HCT116 (cell line): Measurements from ENCODE around the gene GPR3.

Source experiments
- EGR1 ChIP-seq: IDR thresholded peaks from 2 replicates; pipeline ENCODE4 v1.6.1; 2012; ENCODE audit warnings: low read depth
- EZH2 ChIP-seq: fragments of 200-600 bp; sonication (generic); IDR thresholded peaks from 2 replicates; pipeline ENCODE4 v1.6.1; 2017; ENCODE audit warnings: antibody characterized with exemption, mixed run types
- EZH2phosphoT487 ChIP-seq: fragments of 200-600 bp; IDR thresholded peaks from 2 replicates; pipeline ENCODE4 v1.6.1; 2018; ENCODE audit warnings: antibody characterized with exemption, borderline replicate concordance
- JUND ChIP-seq: IDR thresholded peaks from 2 replicates; pipeline ENCODE4 v1.6.1; 2012
- POLR2A ChIP-seq: IDR thresholded peaks from 2 replicates; pipeline ENCODE4 v1.7.0; 2011; ENCODE audit warnings: borderline replicate concordance; ENCODE audit not compliant: insufficient read depth, insufficient read length; ENCODE audit errors: extremely low read depth
- POLR2AphosphoS5 ChIP-seq: IDR thresholded peaks from 2 replicates; pipeline ENCODE4 v1.6.1; 2011; ENCODE audit warnings: mild to moderate bottlenecking, low read depth, low read length, moderate library complexity
- SIN3A ChIP-seq: IDR thresholded peaks from 2 replicates; pipeline ENCODE4 v1.6.1; 2012; ENCODE audit warnings: low read depth
- SP1 ChIP-seq: IDR thresholded peaks from 2 replicates; pipeline ENCODE4 v1.6.1; 2012; ENCODE audit warnings: low read depth
- ZFX ChIP-seq: fragments of 450-650 bp; IDR thresholded peaks from 2 replicates; pipeline ENCODE4 v1.6.1; 2017
- TF ChIP-seq, protein P1 (sequence below), 3 experiments: fragments of 200-600 bp in 1 of 3; sonication (generic) in 1 of 3; IDR thresholded peaks in 2 of 3; conservative IDR thresholded peaks in 1 of 3; 2 replicates each; pipeline ENCODE4 v1.5.1; 2012 to 2017; ENCODE audit warnings: low read depth in 2 of 3, low read length in 2 of 3, antibody characterized with exemption in 1 of 3, borderline replicate concordance in 1 of 3, control low read depth in 1 of 3, mild to moderate bottlenecking in 1 of 3, mixed read lengths in 1 of 3, mixed run types in 1 of 3, moderate library complexity in 1 of 3; ENCODE audit not compliant: insufficient read depth in 1 of 3
- TF ChIP-seq, protein P2 (sequence below): IDR thresholded peaks from 2 replicates; pipeline ENCODE4 v1.6.1; 2012

DNA sequence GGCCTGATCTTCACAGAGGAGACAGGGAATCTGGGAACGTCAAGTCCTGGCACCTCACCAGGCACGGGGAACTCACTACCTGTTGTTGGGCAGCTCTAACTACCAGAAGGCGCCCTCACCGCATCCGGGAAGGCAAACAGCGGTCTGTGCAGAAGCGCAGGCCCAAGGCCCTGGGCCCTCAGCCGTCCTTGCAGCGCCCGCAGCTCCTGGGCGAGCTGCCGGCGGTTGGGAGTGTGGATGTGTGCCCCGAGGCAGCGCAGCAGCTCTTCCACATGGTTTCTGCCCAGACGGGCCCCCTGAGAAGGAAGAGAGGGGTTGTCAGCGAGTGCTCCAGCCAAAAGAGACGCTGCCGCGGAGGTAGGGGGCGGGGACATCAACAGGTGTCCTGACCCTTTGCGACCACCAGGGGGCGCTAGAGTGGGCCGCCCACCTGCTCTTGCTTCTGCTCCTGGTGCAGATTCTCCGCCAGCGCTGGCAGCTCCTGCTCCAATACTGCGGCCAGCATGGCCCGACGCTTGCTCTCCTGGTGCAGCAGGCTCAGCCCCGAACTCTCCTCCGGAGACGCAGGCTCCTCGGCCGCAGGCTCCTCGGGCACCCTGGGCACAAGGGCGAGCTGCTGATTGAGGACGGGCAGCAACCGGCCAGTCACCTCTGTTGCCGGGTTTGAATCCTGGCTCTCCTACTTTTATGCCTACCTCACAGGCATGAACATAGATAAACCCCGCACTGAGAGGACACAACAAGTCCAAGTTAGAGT is 35.0 kb upstream of the GPR3 start:
- TF ChIP-seq JUND (no peak), POLR2A (no peak), POLR2AphosphoS5 (no peak), SIN3A (no peak), EZH2 (no peak), EGR1 (no peak), EZH2phosphoT487 (no peak), SP1 (no peak), ZFX (peak; percentile 37; the same call in 1 of the 2 replicates)
- TF ChIP-seq, protein P1, sequence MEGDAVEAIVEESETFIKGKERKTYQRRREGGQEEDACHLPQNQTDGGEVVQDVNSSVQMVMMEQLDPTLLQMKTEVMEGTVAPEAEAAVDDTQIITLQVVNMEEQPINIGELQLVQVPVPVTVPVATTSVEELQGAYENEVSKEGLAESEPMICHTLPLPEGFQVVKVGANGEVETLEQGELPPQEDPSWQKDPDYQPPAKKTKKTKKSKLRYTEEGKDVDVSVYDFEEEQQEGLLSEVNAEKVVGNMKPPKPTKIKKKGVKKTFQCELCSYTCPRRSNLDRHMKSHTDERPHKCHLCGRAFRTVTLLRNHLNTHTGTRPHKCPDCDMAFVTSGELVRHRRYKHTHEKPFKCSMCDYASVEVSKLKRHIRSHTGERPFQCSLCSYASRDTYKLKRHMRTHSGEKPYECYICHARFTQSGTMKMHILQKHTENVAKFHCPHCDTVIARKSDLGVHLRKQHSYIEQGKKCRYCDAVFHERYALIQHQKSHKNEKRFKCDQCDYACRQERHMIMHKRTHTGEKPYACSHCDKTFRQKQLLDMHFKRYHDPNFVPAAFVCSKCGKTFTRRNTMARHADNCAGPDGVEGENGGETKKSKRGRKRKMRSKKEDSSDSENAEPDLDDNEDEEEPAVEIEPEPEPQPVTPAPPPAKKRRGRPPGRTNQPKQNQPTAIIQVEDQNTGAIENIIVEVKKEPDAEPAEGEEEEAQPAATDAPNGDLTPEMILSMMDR (IDR thresholded peaks at IDR 0.05 in 2 of 3, conservative IDR thresholded peaks at IDR 0.05 in 1 of 3; ENCODE audit: borderline replicate concordance in 1 of 3, insufficient read depth in 1 of 3, low read depth in 2 of 3, low read length in 2 of 3) = peak; percentile 80 to 94 (median 85)
- TF ChIP-seq, protein P2, sequence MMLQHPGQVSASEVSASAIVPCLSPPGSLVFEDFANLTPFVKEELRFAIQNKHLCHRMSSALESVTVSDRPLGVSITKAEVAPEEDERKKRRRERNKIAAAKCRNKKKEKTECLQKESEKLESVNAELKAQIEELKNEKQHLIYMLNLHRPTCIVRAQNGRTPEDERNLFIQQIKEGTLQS = no peak
